Endodermal cell (in vitro differentiated cells): Measurements from ENCODE around the gene ANKRD44. TPM values are rescaled to one million over a fixed set of nuclear protein-coding genes. Genes with fewer than 3 reads are reported as not detected.

Source experiments
- DNase-seq: peaks from one replicate; pipeline ENCODE4 v3.0.0-alpha.2; 2017
- H3K27ac ChIP-seq: 2 replicates; pipeline ENCODE4 v1.5.1; 2013; ENCODE audit warnings: mild to moderate bottlenecking, low read depth, low read length, moderate library complexity
- H3K27me3 ChIP-seq: 2 replicates; pipeline ENCODE4 v1.6.1; 2013; ENCODE audit warnings: mild to moderate bottlenecking, low read length, moderate library complexity; ENCODE audit not compliant: insufficient read depth, control insufficient read depth, poor library complexity, severe bottlenecking
- H3K36me3 ChIP-seq: 2 replicates; pipeline ENCODE4 v1.7.0; 2013; ENCODE audit warnings: mild to moderate bottlenecking, low read length, moderate library complexity; ENCODE audit not compliant: control insufficient read depth, insufficient read depth
- H3K4me1 ChIP-seq: one replicate; pipeline ENCODE4 v1.7.0; 2013; ENCODE audit warnings: low read length; ENCODE audit not compliant: control insufficient read depth, insufficient read depth
- H3K4me3 ChIP-seq: 2 replicates; pipeline ENCODE4 v1.5.1; 2013; ENCODE audit warnings: mild to moderate bottlenecking, low read length, moderate library complexity
- H3K9ac ChIP-seq: 2 replicates; pipeline ENCODE4 v1.6.1; 2013; ENCODE audit warnings: mild to moderate bottlenecking, low read length, moderate library complexity; ENCODE audit not compliant: poor library complexity, severe bottlenecking; ENCODE audit errors: extremely low read depth
- H3K9me3 ChIP-seq: 2 replicates; pipeline ENCODE4 v1.6.1; 2013; ENCODE audit warnings: mild to moderate bottlenecking, low read length, moderate library complexity; ENCODE audit not compliant: control insufficient read depth
- H3K27ac Mint-ChIP-seq: 2 replicates; pipeline ENCODE4 v1.8.0; 2020; ENCODE audit warnings: mixed read lengths
- H3K27me3 Mint-ChIP-seq: 2 replicates; pipeline ENCODE4 v1.8.0; 2021; ENCODE audit warnings: mild to moderate bottlenecking, mixed read lengths; ENCODE audit not compliant: insufficient read depth
- H3K36me3 Mint-ChIP-seq: 2 replicates; pipeline ENCODE4 v1.8.0; 2020; ENCODE audit warnings: low read depth, mixed read lengths
- H3K4me1 Mint-ChIP-seq: 2 replicates; pipeline ENCODE4 v1.8.0; 2020; ENCODE audit warnings: mixed read lengths
- H3K4me3 Mint-ChIP-seq: 2 replicates; pipeline ENCODE4 v1.8.0; 2020; ENCODE audit warnings: mild to moderate bottlenecking, moderate library complexity, mixed read lengths
- H3K9me3 Mint-ChIP-seq: 2 replicates; pipeline ENCODE4 v1.8.0; 2020; ENCODE audit warnings: mild to moderate bottlenecking, mixed read lengths
- WGBS, 2 experiments: methylation state at CpG; one replicate each; pipeline versions ENCODE4 v1.1.5 to v1.1.7; 2013; ENCODE audit warnings: missing lambda C conversion rate in 2 of 2, mixed read lengths in 1 of 2; ENCODE audit not compliant: insufficient coverage in 1 of 2, insufficient read length in 1 of 2; 5-methylcytosine and 5-hydroxymethylcytosine counted together
- total RNA-seq, 2 donors: library from RNA; stranded (reverse); fragmentation: NEBNext Ultra II Directional in 1 of 2; extraction: Animal tissue kit (Norgen Biotek cat#: 25700) in 1 of 2; gene quantifications; 2 replicates in 1 of 2; 3 replicates in 1 of 2; pipeline ENCODE4 v1.2.1, GENCODE V29; 2021
- TF ChIP-seq, protein P1 (sequence below): fragments of 200-600 bp; sonication (generic); conservative IDR thresholded peaks from 2 replicates; pipeline ENCODE4 v1.5.0; 2021; ENCODE audit warnings: antibody characterized with exemption, mild to moderate bottlenecking

Gene ANKRD44
- total RNA-seq, 2 donors from 2014 or later: 6.2 to 10.6 TPM

DNA sequence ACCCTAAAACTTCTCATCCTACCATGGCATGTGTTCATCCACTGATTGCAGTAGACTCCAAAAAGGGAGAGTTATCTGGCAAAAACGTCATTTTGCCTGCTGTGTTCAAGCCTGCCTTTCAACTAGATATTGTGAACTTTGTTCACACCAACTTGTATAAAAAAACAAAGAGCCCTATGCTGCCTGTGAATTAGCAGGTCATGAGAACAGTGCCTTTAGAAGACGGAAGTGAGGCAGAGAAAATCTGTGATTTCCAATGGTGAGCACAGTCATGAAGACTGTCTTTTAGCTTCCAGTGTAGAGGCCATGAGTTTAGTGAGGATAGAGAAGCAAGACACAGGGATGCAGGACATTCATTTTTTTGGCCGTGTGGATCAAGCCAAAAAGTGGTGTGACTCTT lies 280.5 kb downstream of the ANKRD44 start:
- H3K4me1 ChIP-seq: no peaks in the 10 kb centered on the region
- Mint-ChIP-seq H3K4me3 (no peak overlapping the region), H3K4me1 (peaks cover 31% of the 10 kb centered on the region), H3K36me3 (no peaks in the 10 kb centered on the region), H3K9me3 (peaks cover 8% of the 10 kb centered on the region), H3K27ac (no peak overlapping the region), H3K27me3 (no peaks in the 10 kb centered on the region)
- H3K4me3 ChIP-seq: no peak overlapping the region
- H3K36me3 ChIP-seq: no peaks in the 10 kb centered on the region
- H3K9ac ChIP-seq: no peak overlapping the region
- DNase-seq: no peak
- no peaks in the 10 kb centered on the region for H3K27me3 ChIP-seq
- 88 to 89% methylated on average over 1 to 3 of the region's 3 CpGs for WGBS, 2 experiments
- peaks cover 19% of the 10 kb centered on the region for H3K9me3 ChIP-seq
- H3K27ac ChIP-seq: no peak overlapping the region
- TF ChIP-seq, protein P1, sequence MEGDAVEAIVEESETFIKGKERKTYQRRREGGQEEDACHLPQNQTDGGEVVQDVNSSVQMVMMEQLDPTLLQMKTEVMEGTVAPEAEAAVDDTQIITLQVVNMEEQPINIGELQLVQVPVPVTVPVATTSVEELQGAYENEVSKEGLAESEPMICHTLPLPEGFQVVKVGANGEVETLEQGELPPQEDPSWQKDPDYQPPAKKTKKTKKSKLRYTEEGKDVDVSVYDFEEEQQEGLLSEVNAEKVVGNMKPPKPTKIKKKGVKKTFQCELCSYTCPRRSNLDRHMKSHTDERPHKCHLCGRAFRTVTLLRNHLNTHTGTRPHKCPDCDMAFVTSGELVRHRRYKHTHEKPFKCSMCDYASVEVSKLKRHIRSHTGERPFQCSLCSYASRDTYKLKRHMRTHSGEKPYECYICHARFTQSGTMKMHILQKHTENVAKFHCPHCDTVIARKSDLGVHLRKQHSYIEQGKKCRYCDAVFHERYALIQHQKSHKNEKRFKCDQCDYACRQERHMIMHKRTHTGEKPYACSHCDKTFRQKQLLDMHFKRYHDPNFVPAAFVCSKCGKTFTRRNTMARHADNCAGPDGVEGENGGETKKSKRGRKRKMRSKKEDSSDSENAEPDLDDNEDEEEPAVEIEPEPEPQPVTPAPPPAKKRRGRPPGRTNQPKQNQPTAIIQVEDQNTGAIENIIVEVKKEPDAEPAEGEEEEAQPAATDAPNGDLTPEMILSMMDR: no peak

- Histone ChIP-seq H3K36me3 (no peaks in the 10 kb centered on the region), H3K9ac (no peak overlapping the region), H3K27ac (no peak overlapping the region), H3K27me3 (no peaks in the 10 kb centered on the region), H3K4me3 (no peak overlapping the region), H3K9me3 (peaks cover 19% of the 10 kb centered on the region), H3K4me1 (no peaks in the 10 kb centered on the region)
- Mint-ChIP-seq H3K4me1 (peaks cover 23% of the 10 kb centered on the region), H3K36me3 (no peaks in the 10 kb centered on the region), H3K27ac (no peak overlapping the region), H3K9me3 (peaks cover 8% of the 10 kb centered on the region), H3K27me3 (no peaks in the 10 kb centered on the region), H3K4me3 (no peak overlapping the region)
- DNase-seq: no peak
- TF ChIP-seq, protein P1: no peak
- WGBS, 2 experiments: 90 to 100% methylated on average over 1 to 2 of the region's 3 CpGs
These were observed 281.9 kb downstream of the ANKRD44 start for GRCh38 chr2:197028633-197029032.

DNA sequence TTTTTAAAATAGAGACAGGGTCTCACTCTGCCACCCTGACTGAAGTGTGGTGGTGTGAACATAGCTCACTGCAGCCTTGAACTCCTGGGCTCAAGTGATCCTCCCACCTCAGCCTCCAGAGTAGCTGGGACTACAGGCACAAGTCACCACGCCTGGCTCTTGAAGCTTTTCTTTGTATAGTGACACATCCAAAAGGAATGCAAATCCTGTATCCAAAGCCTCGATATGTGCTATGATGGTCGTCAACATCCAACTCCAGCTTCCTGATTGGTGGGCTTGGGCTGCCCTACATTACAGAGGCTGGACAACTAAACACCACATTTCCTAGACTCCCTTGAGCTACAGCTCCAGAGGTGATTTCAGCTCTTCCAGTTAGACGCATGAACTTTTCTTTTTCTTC lies 282.4 kb downstream of the ANKRD44 start:
- Histone ChIP-seq H3K9ac (no peak overlapping the region), H3K9me3 (peaks cover 17% of the 10 kb centered on the region), H3K36me3 (no peaks in the 10 kb centered on the region), H3K27me3 (no peaks in the 10 kb centered on the region), H3K4me3 (no peak overlapping the region), H3K4me1 (no peaks in the 10 kb centered on the region), H3K27ac (no peak overlapping the region)
- Mint-ChIP-seq H3K36me3 (no peaks in the 10 kb centered on the region), H3K4me1 (peaks cover 19% of the 10 kb centered on the region), H3K4me3 (no peak overlapping the region), H3K9me3 (peaks cover 8% of the 10 kb centered on the region), H3K27ac (no peak overlapping the region), H3K27me3 (no peaks in the 10 kb centered on the region)
- WGBS, 2 experiments: 83 to 89% methylated on average over 3 to 4 of the region's 4 CpGs
- TF ChIP-seq, protein P1: no peak
- no peak for DNase-seq
